ENCODE measurements around the gene PRKCE.

DNA sequence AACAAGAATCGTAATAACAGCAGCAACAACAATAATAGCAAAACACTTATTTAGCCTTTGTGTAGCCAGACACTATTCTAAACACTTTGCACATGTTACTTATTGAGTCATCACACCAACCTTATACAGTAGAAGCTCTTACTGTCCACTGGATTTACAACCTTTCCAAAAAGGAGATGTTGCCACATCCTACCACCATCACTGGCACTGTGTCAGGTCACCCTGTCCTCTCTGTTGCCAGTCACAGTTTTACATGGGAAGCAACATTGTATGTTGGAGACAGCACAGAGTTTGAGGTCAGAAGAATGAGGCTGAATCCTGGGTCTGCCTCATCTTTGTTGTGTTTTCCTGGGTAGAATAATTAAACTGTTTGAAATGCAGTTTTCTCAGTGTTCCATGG, 444.4 kb downstream of the PRKCE start:
- TF ChIP-seq, protein P1, sequence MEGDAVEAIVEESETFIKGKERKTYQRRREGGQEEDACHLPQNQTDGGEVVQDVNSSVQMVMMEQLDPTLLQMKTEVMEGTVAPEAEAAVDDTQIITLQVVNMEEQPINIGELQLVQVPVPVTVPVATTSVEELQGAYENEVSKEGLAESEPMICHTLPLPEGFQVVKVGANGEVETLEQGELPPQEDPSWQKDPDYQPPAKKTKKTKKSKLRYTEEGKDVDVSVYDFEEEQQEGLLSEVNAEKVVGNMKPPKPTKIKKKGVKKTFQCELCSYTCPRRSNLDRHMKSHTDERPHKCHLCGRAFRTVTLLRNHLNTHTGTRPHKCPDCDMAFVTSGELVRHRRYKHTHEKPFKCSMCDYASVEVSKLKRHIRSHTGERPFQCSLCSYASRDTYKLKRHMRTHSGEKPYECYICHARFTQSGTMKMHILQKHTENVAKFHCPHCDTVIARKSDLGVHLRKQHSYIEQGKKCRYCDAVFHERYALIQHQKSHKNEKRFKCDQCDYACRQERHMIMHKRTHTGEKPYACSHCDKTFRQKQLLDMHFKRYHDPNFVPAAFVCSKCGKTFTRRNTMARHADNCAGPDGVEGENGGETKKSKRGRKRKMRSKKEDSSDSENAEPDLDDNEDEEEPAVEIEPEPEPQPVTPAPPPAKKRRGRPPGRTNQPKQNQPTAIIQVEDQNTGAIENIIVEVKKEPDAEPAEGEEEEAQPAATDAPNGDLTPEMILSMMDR (conservative IDR thresholded peaks at IDR 0.05; ENCODE audit: low read depth in 2 of 2), result no peak
- TF ChIP-seq JUNB (IDR thresholded peaks at IDR 0.05; ENCODE audit: unreplicated experiment) (no peak), NANOG (IDR thresholded peaks at IDR 0.05; ENCODE audit: borderline replicate concordance) (no peak), POLR2AphosphoS5 (IDR thresholded peaks at IDR 0.05; ENCODE audit: low read depth) (no peak), ZNF114 (CRISPR knock-in tag; IDR thresholded peaks at IDR 0.05) (no peak)
- TF ChIP-seq, protein P2, sequence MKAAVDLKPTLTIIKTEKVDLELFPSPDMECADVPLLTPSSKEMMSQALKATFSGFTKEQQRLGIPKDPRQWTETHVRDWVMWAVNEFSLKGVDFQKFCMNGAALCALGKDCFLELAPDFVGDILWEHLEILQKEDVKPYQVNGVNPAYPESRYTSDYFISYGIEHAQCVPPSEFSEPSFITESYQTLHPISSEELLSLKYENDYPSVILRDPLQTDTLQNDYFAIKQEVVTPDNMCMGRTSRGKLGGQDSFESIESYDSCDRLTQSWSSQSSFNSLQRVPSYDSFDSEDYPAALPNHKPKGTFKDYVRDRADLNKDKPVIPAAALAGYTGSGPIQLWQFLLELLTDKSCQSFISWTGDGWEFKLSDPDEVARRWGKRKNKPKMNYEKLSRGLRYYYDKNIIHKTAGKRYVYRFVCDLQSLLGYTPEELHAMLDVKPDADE (IDR thresholded peaks at IDR 0.05), result no peak
- TF ChIP-seq, protein P3, sequence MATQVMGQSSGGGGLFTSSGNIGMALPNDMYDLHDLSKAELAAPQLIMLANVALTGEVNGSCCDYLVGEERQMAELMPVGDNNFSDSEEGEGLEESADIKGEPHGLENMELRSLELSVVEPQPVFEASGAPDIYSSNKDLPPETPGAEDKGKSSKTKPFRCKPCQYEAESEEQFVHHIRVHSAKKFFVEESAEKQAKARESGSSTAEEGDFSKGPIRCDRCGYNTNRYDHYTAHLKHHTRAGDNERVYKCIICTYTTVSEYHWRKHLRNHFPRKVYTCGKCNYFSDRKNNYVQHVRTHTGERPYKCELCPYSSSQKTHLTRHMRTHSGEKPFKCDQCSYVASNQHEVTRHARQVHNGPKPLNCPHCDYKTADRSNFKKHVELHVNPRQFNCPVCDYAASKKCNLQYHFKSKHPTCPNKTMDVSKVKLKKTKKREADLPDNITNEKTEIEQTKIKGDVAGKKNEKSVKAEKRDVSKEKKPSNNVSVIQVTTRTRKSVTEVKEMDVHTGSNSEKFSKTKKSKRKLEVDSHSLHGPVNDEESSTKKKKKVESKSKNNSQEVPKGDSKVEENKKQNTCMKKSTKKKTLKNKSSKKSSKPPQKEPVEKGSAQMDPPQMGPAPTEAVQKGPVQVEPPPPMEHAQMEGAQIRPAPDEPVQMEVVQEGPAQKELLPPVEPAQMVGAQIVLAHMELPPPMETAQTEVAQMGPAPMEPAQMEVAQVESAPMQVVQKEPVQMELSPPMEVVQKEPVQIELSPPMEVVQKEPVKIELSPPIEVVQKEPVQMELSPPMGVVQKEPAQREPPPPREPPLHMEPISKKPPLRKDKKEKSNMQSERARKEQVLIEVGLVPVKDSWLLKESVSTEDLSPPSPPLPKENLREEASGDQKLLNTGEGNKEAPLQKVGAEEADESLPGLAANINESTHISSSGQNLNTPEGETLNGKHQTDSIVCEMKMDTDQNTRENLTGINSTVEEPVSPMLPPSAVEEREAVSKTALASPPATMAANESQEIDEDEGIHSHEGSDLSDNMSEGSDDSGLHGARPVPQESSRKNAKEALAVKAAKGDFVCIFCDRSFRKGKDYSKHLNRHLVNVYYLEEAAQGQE (IDR thresholded peaks at IDR 0.05; ENCODE audit: unreplicated experiment), result no peak
